ENCODE data around the gene FAM3D. TPM values are rescaled to one million over a fixed set of nuclear protein-coding genes. Genes with fewer than 3 reads are reported as not detected.

FAM3D gene
- polyA plus RNA-seq, 1 of the 3 experiments (the other 2 are of a cell fraction), result not detected

DNA sequence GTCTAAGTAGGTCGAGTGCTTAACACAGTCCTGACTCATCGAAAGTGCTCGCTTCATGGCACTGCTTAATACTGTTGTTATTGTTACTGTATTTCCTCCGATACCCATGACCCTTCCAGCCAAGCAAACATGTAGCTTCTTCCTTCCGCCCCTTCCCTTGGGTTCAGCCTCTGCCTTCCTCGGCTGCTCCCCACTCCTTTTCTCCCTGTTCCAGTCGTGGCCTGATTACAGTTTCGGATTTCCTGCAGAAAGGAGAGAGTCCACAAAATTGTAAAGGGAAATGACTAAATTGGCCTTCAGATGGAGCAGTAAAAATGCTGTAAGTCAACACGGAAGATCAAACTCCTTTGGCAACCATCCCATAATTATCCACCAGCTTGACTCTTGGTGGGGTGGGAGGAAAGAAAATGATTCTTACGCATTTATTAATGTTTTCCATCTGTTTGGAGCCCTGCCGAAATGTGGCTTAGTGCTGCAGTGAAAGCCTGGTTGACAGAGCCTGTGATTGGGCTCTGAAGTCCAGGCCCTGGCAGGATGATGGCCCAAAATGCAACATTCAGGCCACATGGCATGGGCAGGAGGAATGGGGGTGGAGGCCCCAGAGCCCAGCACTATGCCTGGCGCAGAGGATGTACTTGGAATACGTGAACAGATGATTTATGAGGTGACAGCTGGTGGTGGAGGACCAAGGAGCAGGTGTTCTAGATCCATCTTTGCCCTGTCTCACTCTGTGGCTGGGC lies 37.6 kb downstream of the FAM3D start:
- no peaks in the 10 kb centered on the region for H3K79me2 ChIP-seq (ENCODE audit: insufficient read depth)
- CTCF ChIA-PET, result interaction anchor here (0.7 to 16.4 kb wide), 7 partner anchors 12 to 321 kb away, joined by 4 to 446 read pairs (median 9); partner anchors contain the start of gene FAM107A
- H4K20me1 ChIP-seq (ENCODE audit: insufficient read depth), result no peaks in the 10 kb centered on the region
- H3K27me3 ChIP-seq (ENCODE audit: insufficient read depth), result no peaks in the 10 kb centered on the region
- DNase-seq, result peak; percentile 33
- POLR2A ChIA-PET, result no interaction called here
- no peaks in the 10 kb centered on the region for H3K9me2 ChIP-seq
- no peaks in the 10 kb centered on the region for H3K36me3 ChIP-seq (replicated peaks in 1 of 2; ENCODE audit: control insufficient read depth in 1 of 2, insufficient read depth in 2 of 2, low read length in 1 of 2)
- H3F3A ChIP-seq (replicated peaks; ENCODE audit: insufficient read depth), result peaks cover 18% of the 10 kb centered on the region
- TF ChIP-seq POLR2AphosphoS5 (IDR thresholded peaks at IDR 0.05; ENCODE audit: low read depth, low read length) (peak; percentile 56; the same call in 1 of the 2 replicates), GATA2 (CRISPR knock-in tag; IDR thresholded peaks at IDR 0.05) (no peak), TEAD4 (IDR thresholded peaks at IDR 0.05; ENCODE audit: borderline replicate concordance, insufficient read depth) (0 out of 2 replicates have a peak, but pooled peaks have one; percentile 45), PBX3 (IDR thresholded peaks at IDR 0.05) (peak; percentile 68), NRF1 (IDR thresholded peaks at IDR 0.05; ENCODE audit: low read depth, low read length) (no peak), JUND (IDR thresholded peaks at IDR 0.05) (peak; percentile 48), ZBTB33 (IDR thresholded peaks at IDR 0.05; ENCODE audit: borderline replicate concordance, low read depth) (no peak), EZH2phosphoT487 (IDR thresholded peaks at IDR 0.05; ENCODE audit: borderline replicate concordance, low read depth) (no peak), GABPA (IDR thresholded peaks at IDR 0.05; ENCODE audit: low read depth) (no peak), EP300 (IDR thresholded peaks at IDR 0.05; ENCODE audit: borderline replicate concordance in 1 of 2, low read depth in 1 of 2, low read length in 1 of 2) (peak in 1 of 2 experiments; percentile 68; a peak in 1 of 4 replicates), RCOR1 (IDR thresholded peaks at IDR 0.05; ENCODE audit: low read length) (0 out of 2 replicates have a peak, but pooled peaks have one; percentile 9), NFIC (IDR thresholded peaks at IDR 0.05; ENCODE audit: borderline replicate concordance) (peak; percentile 93), FOXM1 (IDR thresholded peaks at IDR 0.05; ENCODE audit: low read depth) (no peak), RXRA (IDR thresholded peaks at IDR 0.05; ENCODE audit: borderline replicate concordance, low read depth) (no peak; the same call in 1 of the 2 replicates), REST (IDR thresholded peaks at IDR 0.05; ENCODE audit: low read depth, low read length) (0 out of 2 replicates have a peak, but pooled peaks have one; percentile 12), TCF12 (IDR thresholded peaks at IDR 0.05) (peak; percentile 98), CHD2 (IDR thresholded peaks at IDR 0.05; ENCODE audit: low read length, partially characterized antibody) (no peak), MEF2A (IDR thresholded peaks at IDR 0.05; ENCODE audit: borderline replicate concordance, low read depth) (no peak), SIN3A (IDR thresholded peaks at IDR 0.05; ENCODE audit: borderline replicate concordance, low read depth, low read length) (peak; percentile 20; the same call in 1 of the 2 replicates), YY1 (IDR thresholded peaks at IDR 0.05; ENCODE audit: low read depth) (no peak), MAX (IDR thresholded peaks at IDR 0.05; ENCODE audit: low read depth) (peak; percentile 57), FOSL2 (IDR thresholded peaks at IDR 0.05; ENCODE audit: borderline replicate concordance, low read depth) (0 out of 2 replicates have a peak, but pooled peaks have one; percentile 25)
- H3K4me2 ChIP-seq, result peak overlapping the region; percentile 45
- H2AFZ ChIP-seq (ENCODE audit: low read depth), result peak overlapping the region; percentile 53; the same call in 1 of the 2 replicates
- no peaks in the 10 kb centered on the region for H3K9me3 ChIP-seq
- peak overlapping the region; percentile 18; the same call in 1 of the 2 replicates for H3K9ac ChIP-seq
- peak overlapping the region in 1 of 2 experiments; percentile 5; a peak in 1 of 4 replicates for H3K4me3 ChIP-seq (ENCODE audit: low read depth in 2 of 2, low read length in 1 of 2)
- H3K4me1 ChIP-seq (ENCODE audit: control insufficient read depth in 1 of 2, insufficient read depth in 2 of 2, low read depth in 1 of 2, low read length in 1 of 2), result peaks cover 24 to 35% of the 10 kb centered on the region in 2 experiments; a peak in 3 of 4 replicates
- WGBS (ENCODE audit: low lambda C conversion rate), result 34% methylated on average over 12 of the region's 13 CpGs
- H3K27ac ChIP-seq (ENCODE audit: low read depth in 2 of 2, low read length in 1 of 2), result peak overlapping the region; percentile 78 to 79

Measured in SK-N-SH (cell line).